Body of pancreas (tissue), 4 donors: ENCODE results near the gene SAMD14. TPM values are rescaled to one million over a fixed set of nuclear protein-coding genes. Genes with fewer than 3 reads are reported as not detected.

Source experiments
- ATAC-seq: fragments of 150-250 bp; one replicate; pipeline ENCODE4 v1.9.1; 2016
- DNase-seq, 4 donors: peaks; one replicate each; pipeline ENCODE4 v3.0.0-alpha.2; 2019
- H3K27ac ChIP-seq, 4 donors: fragments of 200-600 bp; sonication (generic); 1 replicate in 3 of 4; 2 replicates in 1 of 4; pipeline versions ENCODE4 v1.5.1 to v1.6.1; 2016 to 2019; ENCODE audit warnings: mild to moderate bottlenecking in 1 of 4, mixed read lengths in 1 of 4, moderate library complexity in 1 of 4
- H3K27me3 ChIP-seq, 2 donors: fragments of 200-600 bp; sonication (generic); one replicate each; pipeline ENCODE4 v1.6.0; 2016; ENCODE audit warnings: mild to moderate bottlenecking in 1 of 2
- H3K36me3 ChIP-seq, 2 donors: fragments of 200-600 bp; sonication (generic); replicated peaks in 1 of 2; 2 replicates each; pipeline ENCODE4 v1.5.1; 2016; ENCODE audit warnings: low read depth in 2 of 2; ENCODE audit not compliant: insufficient read depth in 1 of 2
- H3K4me1 ChIP-seq: fragments of 200-600 bp; sonication (generic); one replicate; pipeline ENCODE4 v1.6.0; 2016
- H3K4me3 ChIP-seq, 2 donors: fragments of 200-600 bp; sonication (generic); 1 replicate in 1 of 2; 2 replicates in 1 of 2; pipeline ENCODE4 v1.5.1; 2016 to 2019
- H3K9me3 ChIP-seq, 3 donors: fragments of 200-600 bp; sonication (generic); 1 replicate in 2 of 3; 2 replicates in 1 of 3; pipeline ENCODE4 v1.5.1; 2016
- CTCF ChIP-seq, 7 experiments: fragments of 450-650 bp in 4 of 7; fragments of 200-600 bp in 3 of 7; sonication (generic) in 3 of 7; IDR thresholded peaks; one replicate each; pipeline ENCODE4 v1.5.1; 2016 to 2019; ENCODE audit warnings: antibody characterized with exemption in 7 of 7
- POLR2A ChIP-seq, 3 donors: fragments of 450-650 bp; IDR thresholded peaks; one replicate each; pipeline ENCODE4 v1.6.1; 2016; ENCODE audit warnings: antibody characterized with exemption in 3 of 3, mild to moderate bottlenecking in 2 of 3
- WGBS, 2 donors: methylation state at CpG; one replicate each; pipeline ENCODE4 v1.1.5; 2017; 5-methylcytosine and 5-hydroxymethylcytosine counted together
- intact Hi-C: fragments of 100-400 bp; cut with DNase I; formaldehyde crosslinking; loops from one replicate; pipeline ENCODE4 v1.15.1; 2023
- total RNA-seq, 2 donors: library from RNA; depleted of rRNA; stranded (reverse); fragments of >200 nt; gene quantifications; one replicate each; pipeline ENCODE4 v1.1.0, GENCODE V29; 2016

SAMD14 gene
- total RNA-seq, 2 donors from 2014 or later: not detected

GRCh38 chr17:50097455-50097854 lies 32.5 kb downstream of the SAMD14 start:
- intact Hi-C loops: no loop called here
- Histone ChIP-seq H3K36me3 (peaks cover 0 to 2% of the 10 kb centered on the region in 2 donors), H3K9me3 (no peaks in the 10 kb centered on the region), H3K27ac (peak overlapping the region in 3 of 4 donors; percentile 62 to 96 (median 83)), H3K27me3 (no peaks in the 10 kb centered on the region), H3K4me3 (no peak overlapping the region), H3K4me1 (peaks cover 77% of the 10 kb centered on the region)
- ATAC-seq (no peak), DNase-seq (no peak)
- TF ChIP-seq CTCF (IDR thresholded peaks at IDR 0.05) (no peak), POLR2A (IDR thresholded peaks at IDR 0.05) (no peak)
- WGBS, 2 donors: 83 to 85% methylated on average over 6 to 7 of the region's 7 CpGs

GRCh38 chr17:50096758-50097157 lies 33.2 kb downstream of the SAMD14 start:
- H3K36me3 ChIP-seq: peaks cover 0 to 2% of the 10 kb centered on the region in 2 donors
- no peak for TF ChIP-seq CTCF (IDR thresholded peaks at IDR 0.05)
- no peak for TF ChIP-seq POLR2A (IDR thresholded peaks at IDR 0.05)
- no peaks in the 10 kb centered on the region for H3K9me3 ChIP-seq
- H3K27ac ChIP-seq: peak overlapping the region; percentile 82 to 96 (median 86)
- no peaks in the 10 kb centered on the region for H3K27me3 ChIP-seq
- 53 to 56% methylated on average over 3 of the region's 3 CpGs for WGBS, 2 donors
- intact Hi-C loops: no loop called here
- ATAC-seq: no peak
- no peak overlapping the region for H3K4me3 ChIP-seq
- peaks cover 70% of the 10 kb centered on the region for H3K4me1 ChIP-seq
- DNase-seq: no peak

- no peaks in the 10 kb centered on the region for H3K9me3 ChIP-seq
- H3K4me3 ChIP-seq: peak overlapping the region; percentile 72 to 90
- intact Hi-C loops: no loop called here
- DNase-seq (peak in 2 of 4 donors; percentile 27 to 47), ATAC-seq (no peak)
- H3K27ac ChIP-seq: peak overlapping the region; percentile 82 to 96 (median 86)
- TF ChIP-seq CTCF (IDR thresholded peaks at IDR 0.05): no peak
- peak in 2 of 3 donors; percentile 11 to 15 for TF ChIP-seq POLR2A (IDR thresholded peaks at IDR 0.05)
- H3K36me3 ChIP-seq: peaks cover 0 to 2% of the 10 kb centered on the region in 2 donors
- no peaks in the 10 kb centered on the region for H3K27me3 ChIP-seq
- peaks cover 63% of the 10 kb centered on the region for H3K4me1 ChIP-seq
- 13 to 20% methylated on average over 1 to 6 of the region's 6 CpGs for WGBS, 2 donors
Measured at GRCh38 chr17:50096092-50096491, 33.9 kb downstream of the SAMD14 start.

- WGBS, 2 donors: 0% methylated on average over 12 of the region's 12 CpGs
Measured at GRCh38 chr17:50095626-50096037, 34.3 kb downstream of the SAMD14 start.

More at GRCh38 chr17:50095626-50096037, 34.3 kb downstream of the SAMD14 start:
- Histone ChIP-seq H3K27ac (peak overlapping the region; percentile 82 to 96 (median 86)), H3K9me3 (no peaks in the 10 kb centered on the region), H3K36me3 (peaks cover 0 to 2% of the 10 kb centered on the region in 2 donors), H3K4me1 (peaks cover 59% of the 10 kb centered on the region), H3K27me3 (no peaks in the 10 kb centered on the region), H3K4me3 (peak overlapping the region; percentile 72 to 90)
- DNase-seq (peak in 1 of 4 donors; percentile 30), ATAC-seq (no peak)
- intact Hi-C loops: no loop called here
- no peak for TF ChIP-seq CTCF (IDR thresholded peaks at IDR 0.05)
- no peak for TF ChIP-seq POLR2A (IDR thresholded peaks at IDR 0.05)
